ENCODE data around the gene SERINC1. TPM values are rescaled to one million over a fixed set of nuclear protein-coding genes. Genes with fewer than 3 reads are reported as not detected.

The SERINC1 gene
- total and polyA plus RNA-seq, 8 donors, result 30.1 to 328 (median 61.5) TPM

DNA sequence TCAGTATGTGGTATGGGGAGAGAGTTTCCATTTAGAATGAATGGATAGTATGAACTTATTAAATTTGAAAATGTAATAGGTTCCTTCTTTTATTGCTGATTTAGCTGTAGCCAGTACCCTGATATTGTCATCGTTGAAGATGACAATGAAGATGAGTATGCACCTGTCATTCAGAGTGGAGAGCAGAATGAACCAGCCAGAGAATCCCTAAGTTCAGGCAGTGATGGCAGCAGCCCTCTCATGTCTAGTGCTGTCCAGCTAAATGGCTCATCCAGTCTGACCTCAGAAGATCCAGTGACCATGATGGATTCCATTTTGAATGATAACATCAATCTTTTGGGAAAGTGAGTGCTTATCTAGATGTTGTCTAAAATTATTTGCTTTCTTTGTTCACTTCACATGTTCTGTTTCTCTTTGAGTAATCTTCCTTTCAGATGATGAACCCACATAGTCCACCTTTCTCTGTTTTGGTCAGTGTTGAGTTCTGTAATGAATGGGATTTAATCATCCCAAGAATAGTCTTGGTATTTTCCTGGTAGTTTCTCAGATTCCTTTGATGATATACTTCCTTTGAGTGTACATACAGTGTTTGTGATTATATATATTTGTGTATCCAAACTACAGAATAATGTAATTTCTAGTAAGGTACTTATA, 48.9 kb downstream of the SERINC1 start:
- Histone ChIP-seq H3K27ac (no peak overlapping the region), H3K9me3 (no peaks in the 10 kb centered on the region), H3K4me3 (no peak overlapping the region), H3K36me3 (peaks cover 8 to 85% (median 68%) of the 10 kb centered on the region in 4 donors), H3K4me1 (no peaks in the 10 kb centered on the region), H3K27me3 (no peaks in the 10 kb centered on the region)
- no peak for DNase-seq
- TF ChIP-seq POLR2AphosphoS5 (IDR thresholded peaks at IDR 0.05) (no peak), EP300 (IDR thresholded peaks at IDR 0.05) (no peak), POLR2A (IDR thresholded peaks at IDR 0.05) (no peak)
- TF ChIP-seq, protein P1, sequence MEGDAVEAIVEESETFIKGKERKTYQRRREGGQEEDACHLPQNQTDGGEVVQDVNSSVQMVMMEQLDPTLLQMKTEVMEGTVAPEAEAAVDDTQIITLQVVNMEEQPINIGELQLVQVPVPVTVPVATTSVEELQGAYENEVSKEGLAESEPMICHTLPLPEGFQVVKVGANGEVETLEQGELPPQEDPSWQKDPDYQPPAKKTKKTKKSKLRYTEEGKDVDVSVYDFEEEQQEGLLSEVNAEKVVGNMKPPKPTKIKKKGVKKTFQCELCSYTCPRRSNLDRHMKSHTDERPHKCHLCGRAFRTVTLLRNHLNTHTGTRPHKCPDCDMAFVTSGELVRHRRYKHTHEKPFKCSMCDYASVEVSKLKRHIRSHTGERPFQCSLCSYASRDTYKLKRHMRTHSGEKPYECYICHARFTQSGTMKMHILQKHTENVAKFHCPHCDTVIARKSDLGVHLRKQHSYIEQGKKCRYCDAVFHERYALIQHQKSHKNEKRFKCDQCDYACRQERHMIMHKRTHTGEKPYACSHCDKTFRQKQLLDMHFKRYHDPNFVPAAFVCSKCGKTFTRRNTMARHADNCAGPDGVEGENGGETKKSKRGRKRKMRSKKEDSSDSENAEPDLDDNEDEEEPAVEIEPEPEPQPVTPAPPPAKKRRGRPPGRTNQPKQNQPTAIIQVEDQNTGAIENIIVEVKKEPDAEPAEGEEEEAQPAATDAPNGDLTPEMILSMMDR (IDR thresholded peaks at IDR 0.05), result no peak
- intact Hi-C loops (cut with DNase I; ENCODE audit: low total_unique reads), result no loop called here
- 69 to 94% (median 84%) methylated on average over 1 of the region's 1 CpG for WGBS, 5 donors

DNA sequence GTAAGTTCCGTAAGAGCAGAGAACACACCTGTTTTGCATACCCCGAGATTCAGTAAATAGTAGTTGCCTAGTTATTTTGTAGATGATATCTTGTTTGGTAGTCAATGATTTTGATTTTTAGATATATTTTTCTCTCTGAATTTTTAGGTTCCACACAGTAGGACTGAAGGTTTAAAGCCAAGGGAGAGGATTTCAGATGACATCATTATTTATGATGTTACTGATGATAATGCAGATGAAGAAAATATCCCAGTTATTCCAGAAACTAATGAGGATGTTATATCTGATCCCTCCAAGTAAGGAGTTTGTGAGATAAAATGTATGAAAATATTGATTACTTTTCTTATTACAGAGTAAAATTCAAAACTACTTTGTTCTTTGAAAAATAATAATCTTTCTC, 49.6 kb downstream of the SERINC1 start:
- 92 to 97% (median 95%) methylated on average over 2 of the region's 2 CpGs for WGBS, 5 donors
- Histone ChIP-seq H3K36me3 (peaks cover 8 to 78% (median 62%) of the 10 kb centered on the region in 4 donors), H3K4me3 (no peak overlapping the region), H3K9me3 (no peaks in the 10 kb centered on the region), H3K27me3 (no peaks in the 10 kb centered on the region), H3K4me1 (peaks cover 0 to 5% (median 2%) of the 10 kb centered on the region in 4 donors), H3K27ac (no peak overlapping the region)
- no peak for TF ChIP-seq POLR2AphosphoS5 (IDR thresholded peaks at IDR 0.05)
- intact Hi-C loops (cut with DNase I; ENCODE audit: low total_unique reads), result no loop called here
- DNase-seq, result no peak

GRCh38 chr6:122416825-122417224, 54.8 kb downstream of the SERINC1 start:
- H3K9me3 ChIP-seq, result no peaks in the 10 kb centered on the region
- no peak overlapping the region for H3K27ac ChIP-seq
- H3K4me3 ChIP-seq, result no peak overlapping the region
- WGBS, 5 donors, result 65 to 82% (median 68%) methylated on average over 1 of the region's 1 CpG
- peaks cover 0 to 15% (median 5%) of the 10 kb centered on the region in 4 donors for H3K4me1 ChIP-seq
- TF ChIP-seq EP300 (IDR thresholded peaks at IDR 0.05), result no peak
- TF ChIP-seq POLR2AphosphoS5 (IDR thresholded peaks at IDR 0.05), result no peak
- TF ChIP-seq POLR2A (IDR thresholded peaks at IDR 0.05), result no peak
- TF ChIP-seq, protein P1 (IDR thresholded peaks at IDR 0.05), result no peak
- H3K27me3 ChIP-seq, result no peaks in the 10 kb centered on the region
- DNase-seq, result no peak
- peaks cover 4 to 59% (median 44%) of the 10 kb centered on the region in 4 donors for H3K36me3 ChIP-seq
- intact Hi-C loops (cut with DNase I; ENCODE audit: low total_unique reads), result no loop called here

DNA sequence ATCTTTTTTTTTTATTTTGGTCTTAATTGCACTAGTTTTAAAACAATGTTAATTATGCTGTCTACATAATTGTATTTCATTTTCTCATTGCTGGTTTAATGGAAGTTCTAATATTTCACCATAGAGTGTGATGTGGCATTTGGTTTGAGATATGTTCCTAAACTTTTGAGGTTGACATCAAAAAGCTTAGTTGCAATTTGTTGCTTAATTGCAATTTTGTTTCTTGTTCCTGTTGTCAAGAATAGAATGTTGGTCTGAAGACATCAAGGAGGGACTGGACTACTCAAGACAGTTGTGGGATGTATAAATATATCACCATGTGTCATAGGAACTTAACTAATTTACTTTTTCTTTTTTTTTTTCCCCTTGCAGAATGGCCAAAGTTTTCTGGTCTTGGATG, 59.6 kb downstream of the SERINC1 start:
- H3K27ac ChIP-seq, result no peak overlapping the region
- no peaks in the 10 kb centered on the region for H3K27me3 ChIP-seq
- H3K4me1 ChIP-seq, result peaks cover 0 to 25% (median 5%) of the 10 kb centered on the region in 4 donors
- TF ChIP-seq POLR2AphosphoS5 (IDR thresholded peaks at IDR 0.05) (no peak), POLR2A (IDR thresholded peaks at IDR 0.05) (no peak), EP300 (IDR thresholded peaks at IDR 0.05) (no peak)
- TF ChIP-seq, protein P1 (IDR thresholded peaks at IDR 0.05), result no peak
- H3K4me3 ChIP-seq, result no peak overlapping the region
- peaks cover 4 to 35% (median 22%) of the 10 kb centered on the region in 4 donors for H3K36me3 ChIP-seq
- intact Hi-C loops (cut with DNase I; ENCODE audit: low total_unique reads), result no loop called here
- DNase-seq, result no peak
- no peaks in the 10 kb centered on the region for H3K9me3 ChIP-seq
